Kidney (tissue), 14 donors: Measurements from ENCODE around the gene UBE2J1. TPM values are rescaled to one million over a fixed set of nuclear protein-coding genes. Genes with fewer than 3 reads are reported as not detected.

Experiments used
- DNase-seq, 5 donors: peaks; one replicate each; pipeline ENCODE4 v3.0.0-alpha.2; 2013 to 2020
- FAIRE-seq: peaks from 2 replicates; lab custom pipeline; 2012; peaks lifted over from hg19 to GRCh38; lab: Jason Lieb, UNC
- H3K27ac ChIP-seq, 2 donors: one replicate each; pipeline ENCODE4 v1.7.0; 2013; ENCODE audit warnings: low read depth in 2 of 2, low read length in 2 of 2, inconsistent platforms in 1 of 2
- H3K27me3 ChIP-seq: one replicate; pipeline ENCODE4 v1.7.1; 2013; ENCODE audit warnings: low read length, inconsistent platforms; ENCODE audit not compliant: control insufficient read depth, insufficient read depth
- H3K36me3 ChIP-seq, 3 donors: one replicate each; pipeline versions ENCODE4 v1.7.0 to v1.7.1; 2013; ENCODE audit warnings: low read length in 3 of 3, control low read depth in 1 of 3, inconsistent platforms in 1 of 3; ENCODE audit not compliant: insufficient read depth in 3 of 3, control insufficient read depth in 2 of 3
- H3K4me1 ChIP-seq, 3 donors: one replicate each; pipeline versions ENCODE4 v1.7.0 to v1.7.1; 2013; ENCODE audit warnings: low read length in 3 of 3, inconsistent platforms in 1 of 3, low read depth in 1 of 3; ENCODE audit not compliant: control insufficient read depth in 2 of 3, insufficient read depth in 2 of 3
- H3K4me3 ChIP-seq, 3 donors: one replicate each; pipeline versions ENCODE4 v1.7.0 to v1.8.1; 2013; ENCODE audit warnings: low read length in 3 of 3, control low read depth in 1 of 3, inconsistent platforms in 1 of 3
- H3K9ac ChIP-seq, 3 donors: one replicate each; pipeline versions ENCODE4 v1.7.0 to v1.7.1; 2013; ENCODE audit warnings: low read length in 3 of 3, control low read depth in 1 of 3, inconsistent platforms in 1 of 3
- H3K9me3 ChIP-seq, 3 donors: one replicate each; pipeline versions ENCODE4 v1.7.0 to v1.7.1; 2013; ENCODE audit warnings: low read length in 3 of 3, control low read depth in 1 of 3, inconsistent platforms in 1 of 3; ENCODE audit not compliant: control insufficient read depth in 2 of 3, insufficient read depth in 1 of 3
- intact Hi-C: fragments of 100-400 bp; cut with DNase I; formaldehyde crosslinking; loops from one replicate; pipeline ENCODE4 v1.11.1; 2022
- polyA plus RNA-seq: library from polyadenylated mRNA; stranded (reverse); fragments of 350-450 nt; fragmentation: Illumina TruSeq; extraction: RNeasy Lipid Tissue Mini Kit (QIAGEN cat#74804); gene quantifications from one replicate; pipeline ENCODE4 v1.2.3, GENCODE V29; 2014; ENCODE audit warnings: low read depth, low replicate concordance; ENCODE audit not compliant: insufficient read depth
- total RNA-seq: library from RNA; stranded (reverse); fragmentation: NEBNext Ultra II Directional; extraction: Animal tissue kit (Norgen Biotek cat#: 25700); gene quantifications from one replicate; pipeline ENCODE4 v1.2.1, GENCODE V29; 2021
- TF ChIP-seq, protein P1 (sequence below): IDR thresholded peaks from 3 replicates; pipeline ENCODE4 v1.5.1; 2012; ENCODE audit warnings: mild to moderate bottlenecking, moderate library complexity, borderline replicate concordance; ENCODE audit not compliant: insufficient read depth; ENCODE audit errors: extremely low read depth
- donor health status: control.
- donor health status: control.
- donor health status: control.
- donor health status: control.
- donor health status: control.
- donor health status: DM: yes; HTN: yes; CAD: no.
- donor health status: Normal renal cell carcinoma (clear cell type).

UBE2J1 gene
- total and polyA plus RNA-seq, 2 donors from 2014 or later: 22.8 to 47.3 TPM

DNA sequence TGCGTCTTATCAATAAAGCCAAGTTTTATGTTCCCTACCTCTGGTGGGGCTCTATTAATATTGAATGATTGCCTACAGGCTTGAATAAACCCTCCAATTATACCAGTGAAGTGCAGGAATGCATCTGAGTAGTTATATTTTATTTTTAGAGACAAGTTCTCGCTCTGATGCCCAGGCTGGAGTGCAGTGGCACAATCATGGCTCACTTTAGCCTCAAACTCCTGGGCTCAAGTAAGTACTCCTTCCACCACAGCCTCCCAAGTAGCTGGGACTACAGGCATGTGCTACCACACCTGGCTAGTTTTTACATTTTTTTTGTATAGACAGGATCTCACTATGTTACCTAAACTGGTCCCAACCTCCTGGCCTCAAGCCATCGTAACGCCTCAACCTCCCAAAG, 26.1 kb upstream of the UBE2J1 start:
- FAIRE-seq (no peak), DNase-seq (no peak)
- no peaks in the 10 kb centered on the region for H3K27me3 ChIP-seq
- no peak overlapping the region for H3K4me3 ChIP-seq
- TF ChIP-seq, protein P1, sequence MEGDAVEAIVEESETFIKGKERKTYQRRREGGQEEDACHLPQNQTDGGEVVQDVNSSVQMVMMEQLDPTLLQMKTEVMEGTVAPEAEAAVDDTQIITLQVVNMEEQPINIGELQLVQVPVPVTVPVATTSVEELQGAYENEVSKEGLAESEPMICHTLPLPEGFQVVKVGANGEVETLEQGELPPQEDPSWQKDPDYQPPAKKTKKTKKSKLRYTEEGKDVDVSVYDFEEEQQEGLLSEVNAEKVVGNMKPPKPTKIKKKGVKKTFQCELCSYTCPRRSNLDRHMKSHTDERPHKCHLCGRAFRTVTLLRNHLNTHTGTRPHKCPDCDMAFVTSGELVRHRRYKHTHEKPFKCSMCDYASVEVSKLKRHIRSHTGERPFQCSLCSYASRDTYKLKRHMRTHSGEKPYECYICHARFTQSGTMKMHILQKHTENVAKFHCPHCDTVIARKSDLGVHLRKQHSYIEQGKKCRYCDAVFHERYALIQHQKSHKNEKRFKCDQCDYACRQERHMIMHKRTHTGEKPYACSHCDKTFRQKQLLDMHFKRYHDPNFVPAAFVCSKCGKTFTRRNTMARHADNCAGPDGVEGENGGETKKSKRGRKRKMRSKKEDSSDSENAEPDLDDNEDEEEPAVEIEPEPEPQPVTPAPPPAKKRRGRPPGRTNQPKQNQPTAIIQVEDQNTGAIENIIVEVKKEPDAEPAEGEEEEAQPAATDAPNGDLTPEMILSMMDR: no peak
- intact Hi-C loops: no loop called here
- H3K27ac ChIP-seq: no peak overlapping the region
- no peak overlapping the region for H3K9ac ChIP-seq
- H3K36me3 ChIP-seq: no peaks in the 10 kb centered on the region
- H3K9me3 ChIP-seq: no peaks in the 10 kb centered on the region
- peaks cover 0 to 5% (median 4%) of the 10 kb centered on the region in 3 donors for H3K4me1 ChIP-seq

DNA sequence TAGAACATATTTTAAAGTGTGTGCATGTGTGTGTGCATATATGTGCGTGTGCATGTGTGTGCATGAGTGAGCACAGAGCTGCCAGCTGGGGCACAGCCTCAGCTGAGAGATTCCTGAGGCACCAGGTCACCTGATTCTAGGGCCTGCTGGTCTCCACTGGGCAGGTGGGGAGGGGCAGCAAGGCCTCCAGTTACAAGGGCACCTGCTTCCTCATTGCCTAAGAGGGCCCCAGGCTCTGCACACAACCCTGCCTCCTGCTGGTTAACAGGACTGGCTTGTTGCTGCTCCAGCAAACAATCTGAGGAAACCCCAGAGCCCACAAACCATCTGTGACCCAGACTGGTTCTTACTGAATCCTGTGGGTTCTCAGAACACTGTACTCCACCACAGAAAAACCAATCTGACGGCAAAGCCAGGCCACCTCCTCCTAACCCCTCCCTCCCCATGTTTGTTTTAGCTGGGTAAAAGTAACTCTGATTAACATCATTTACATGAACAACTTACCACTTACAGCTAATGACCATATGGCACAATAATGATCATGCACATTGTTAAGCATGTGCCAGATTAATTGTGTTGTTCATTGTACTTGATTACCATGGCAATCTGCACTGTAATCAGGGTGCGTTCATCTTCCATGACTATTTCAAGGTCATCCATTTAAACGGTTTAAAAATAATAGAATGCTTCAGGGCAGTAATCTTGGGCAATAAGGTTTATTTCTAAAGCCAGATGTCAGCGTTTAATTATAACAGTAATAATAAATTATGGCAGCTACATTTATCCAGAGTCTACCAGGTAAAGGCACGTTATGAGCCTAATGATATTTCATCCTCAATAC, 23.1 kb upstream of the UBE2J1 start:
- peaks cover 0 to 5% (median 4%) of the 10 kb centered on the region in 3 donors for H3K4me1 ChIP-seq
- TF ChIP-seq, protein P1: no peak
- no peak overlapping the region for H3K4me3 ChIP-seq
- DNase-seq (peak; percentile 89 to 94 (median 90)), FAIRE-seq (no peak)
- H3K9me3 ChIP-seq: no peaks in the 10 kb centered on the region
- H3K27ac ChIP-seq: peak overlapping the region; percentile 43 to 71
- no peaks in the 10 kb centered on the region for H3K36me3 ChIP-seq
- peak overlapping the region in 1 of 3 donors; percentile 35 for H3K9ac ChIP-seq
- intact Hi-C loops: no loop called here
- no peaks in the 10 kb centered on the region for H3K27me3 ChIP-seq

DNA sequence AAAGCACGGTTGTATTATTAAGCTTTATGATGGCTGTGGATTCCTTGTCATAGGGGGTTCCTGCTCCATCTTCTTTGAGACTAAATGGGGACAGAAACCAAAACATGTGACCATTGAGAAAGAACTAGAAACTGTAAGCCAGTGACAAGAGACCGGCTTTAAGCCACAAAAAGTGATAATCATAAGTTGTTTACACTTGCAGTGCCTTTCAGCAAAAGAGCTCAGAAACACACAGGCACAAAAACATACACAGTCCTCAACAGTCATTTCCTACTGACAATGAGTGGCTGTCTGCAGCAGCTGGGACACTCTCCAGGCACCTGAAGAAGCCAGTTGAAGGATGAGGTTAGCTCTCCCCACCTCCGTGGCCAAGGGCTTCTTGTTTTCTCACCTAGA, 20.0 kb upstream of the UBE2J1 start:
- peaks cover 0 to 9% (median 4%) of the 10 kb centered on the region in 3 donors for H3K4me1 ChIP-seq
- no peaks in the 10 kb centered on the region for H3K36me3 ChIP-seq
- no peaks in the 10 kb centered on the region for H3K27me3 ChIP-seq
- H3K4me3 ChIP-seq: no peak overlapping the region
- FAIRE-seq (no peak), DNase-seq (no peak)
- H3K9ac ChIP-seq: peak overlapping the region in 1 of 3 donors; percentile 37
- no peaks in the 10 kb centered on the region for H3K9me3 ChIP-seq
- no peak overlapping the region for H3K27ac ChIP-seq
- intact Hi-C loops: no loop called here
- TF ChIP-seq, protein P1: no peak
